Panc1 (cell line): Measurements from ENCODE around the gene NNAT. TPM values are rescaled to one million over a fixed set of nuclear protein-coding genes. Genes with fewer than 3 reads are reported as not detected.

Source experiments
- ATAC-seq: fragments of 200-7000 bp; cut with Tn5 transposase; 2 replicates; pipeline ENCODE4 v1.9.1; 2020; ENCODE audit warnings: mild to moderate bottlenecking, moderate library complexity
- BruUV-seq: library from RNA; stranded (reverse); fragments of 400-500 nt; replicated peaks from 2 replicates; lab custom pipeline; 2021; lab: Mats Ljungman, UMichigan
- CTCF ChIA-PET: fragments of 300-600 bp; sonication (Branson Sonifier 250); formaldehyde crosslinking; loops from one replicate; lab custom pipeline; 2022; ENCODE audit warnings: antibody characterized with exemption; lab: Charles Lee
- POLR2A ChIA-PET: fragments of 300-600 bp; sonication (Branson Sonifier 250); formaldehyde crosslinking; loops from one replicate; lab custom pipeline; 2022; ENCODE audit warnings: antibody characterized with exemption; lab: Charles Lee
- DNase-seq: peaks from one replicate; pipeline ENCODE4 v3.0.0-alpha.2; 2010; ENCODE audit warnings: low read depth, low spot score
- H3K27ac ChIP-seq: 2 replicates; pipeline ENCODE4 v1.5.1; 2011; ENCODE audit warnings: mild to moderate bottlenecking, low read length, inconsistent platforms
- H3K27me3 ChIP-seq: fragments of 200-500 bp; sonication (Bioruptor generic); 2 replicates; pipeline ENCODE4 v1.6.0; 2014; ENCODE audit warnings: low read length, inconsistent platforms; ENCODE audit not compliant: control insufficient read depth, insufficient read depth
- H3K36me3 ChIP-seq: fragments of 200-500 bp; sonication (Bioruptor generic); 2 replicates; pipeline ENCODE4 v1.5.1; 2014; ENCODE audit warnings: inconsistent platforms, mild to moderate bottlenecking, low read length, moderate library complexity; ENCODE audit not compliant: control insufficient read depth, insufficient read depth
- H3K4me1 ChIP-seq: 2 replicates; pipeline ENCODE4 v1.5.1; 2011; ENCODE audit warnings: inconsistent platforms, mild to moderate bottlenecking, low read length, moderate library complexity; ENCODE audit not compliant: control insufficient read depth, insufficient read depth
- H3K4me3 ChIP-seq, 2 experiments: 2 replicates each; pipeline ENCODE4 v1.5.1; 2011 to 2012; ENCODE audit warnings: low read depth in 2 of 2, low read length in 2 of 2, mild to moderate bottlenecking in 2 of 2, inconsistent platforms in 1 of 2, moderate library complexity in 1 of 2
- H3K9me3 ChIP-seq: fragments of 200-500 bp; sonication (Bioruptor generic); 2 replicates; pipeline ENCODE4 v1.5.1; 2014; ENCODE audit warnings: low read depth, mild to moderate bottlenecking, inconsistent platforms, low read length, moderate library complexity; ENCODE audit not compliant: control insufficient read depth, insufficient read depth
- POLR2AphosphoS5 ChIP-seq: IDR thresholded peaks from 2 replicates; pipeline ENCODE4 v1.6.1; 2012; ENCODE audit warnings: mild to moderate bottlenecking, low read depth, low read length, moderate library complexity
- SIN3A ChIP-seq: IDR thresholded peaks from 2 replicates; pipeline ENCODE4 v1.6.1; 2012; ENCODE audit warnings: low read depth, mild to moderate bottlenecking, low read length, moderate library complexity, borderline replicate concordance; ENCODE audit not compliant: insufficient read depth
- TCF7L2 ChIP-seq: IDR thresholded peaks from 2 replicates; pipeline ENCODE4 v1.6.1; 2011; ENCODE audit warnings: mild to moderate bottlenecking, low read depth, low read length, inconsistent platforms
- in situ Hi-C: cut with HindIII; loops from 2 replicates; pipeline ENCODE4 v1.10.0; 2016; ENCODE audit warnings: low sequenced_read_pairs, low pct_unique_long_range_greater_than_20kb
- intact Hi-C: fragments of 100-400 bp; cut with micrococcal nuclease; formaldehyde crosslinking; loops from one replicate; pipeline ENCODE4 v1.10.0; 2022; ENCODE audit not compliant: unreplicated experiment
- total RNA-seq: library from RNA; stranded (reverse); gene quantifications from one replicate; pipeline ENCODE4 v1.2.1, GENCODE V29; 2021; ENCODE audit not compliant: unreplicated experiment
- TF ChIP-seq, protein P1 (sequence below): fragments of 450-650 bp; IDR thresholded peaks from 2 replicates; pipeline ENCODE4 v1.5.1; 2017; ENCODE audit warnings: mild to moderate bottlenecking
- TF ChIP-seq, protein P2 (sequence below), 2 experiments: IDR thresholded peaks; 2 replicates each; pipeline ENCODE4 v1.6.1; 2011 to 2012; ENCODE audit warnings: low read depth in 2 of 2, control low read depth in 1 of 2, low read length in 1 of 2, mild to moderate bottlenecking in 1 of 2, moderate library complexity in 1 of 2; ENCODE audit not compliant: insufficient read depth in 1 of 2

Gene NNAT
- total RNA-seq, 1 experiment from 2014 or later = not detected

- in situ Hi-C loops = no loop called here
- TF ChIP-seq, protein P1, sequence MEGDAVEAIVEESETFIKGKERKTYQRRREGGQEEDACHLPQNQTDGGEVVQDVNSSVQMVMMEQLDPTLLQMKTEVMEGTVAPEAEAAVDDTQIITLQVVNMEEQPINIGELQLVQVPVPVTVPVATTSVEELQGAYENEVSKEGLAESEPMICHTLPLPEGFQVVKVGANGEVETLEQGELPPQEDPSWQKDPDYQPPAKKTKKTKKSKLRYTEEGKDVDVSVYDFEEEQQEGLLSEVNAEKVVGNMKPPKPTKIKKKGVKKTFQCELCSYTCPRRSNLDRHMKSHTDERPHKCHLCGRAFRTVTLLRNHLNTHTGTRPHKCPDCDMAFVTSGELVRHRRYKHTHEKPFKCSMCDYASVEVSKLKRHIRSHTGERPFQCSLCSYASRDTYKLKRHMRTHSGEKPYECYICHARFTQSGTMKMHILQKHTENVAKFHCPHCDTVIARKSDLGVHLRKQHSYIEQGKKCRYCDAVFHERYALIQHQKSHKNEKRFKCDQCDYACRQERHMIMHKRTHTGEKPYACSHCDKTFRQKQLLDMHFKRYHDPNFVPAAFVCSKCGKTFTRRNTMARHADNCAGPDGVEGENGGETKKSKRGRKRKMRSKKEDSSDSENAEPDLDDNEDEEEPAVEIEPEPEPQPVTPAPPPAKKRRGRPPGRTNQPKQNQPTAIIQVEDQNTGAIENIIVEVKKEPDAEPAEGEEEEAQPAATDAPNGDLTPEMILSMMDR = no peak
- no peak for TF ChIP-seq TCF7L2
- TF ChIP-seq POLR2AphosphoS5 = no peak
- Histone ChIP-seq H3K27ac (no peak overlapping the region), H3K9me3 (no peaks in the 10 kb centered on the region), H3K4me3 (no peak overlapping the region), H3K27me3 (no peaks in the 10 kb centered on the region), H3K36me3 (peaks cover 2% of the 10 kb centered on the region; the same call in 1 of the 2 replicates), H3K4me1 (peaks cover 7% of the 10 kb centered on the region)
- no peak for ATAC-seq
- intact Hi-C loops = no loop called here
- DNase-seq = no peak
- ChIA-PET CTCF (no interaction called here), POLR2A (no interaction called here)
- no TSS peak for BruUV-seq
These were observed 2.0 kb downstream of the NNAT start for GRCh38 chr20:37523012-37523391.

DNA sequence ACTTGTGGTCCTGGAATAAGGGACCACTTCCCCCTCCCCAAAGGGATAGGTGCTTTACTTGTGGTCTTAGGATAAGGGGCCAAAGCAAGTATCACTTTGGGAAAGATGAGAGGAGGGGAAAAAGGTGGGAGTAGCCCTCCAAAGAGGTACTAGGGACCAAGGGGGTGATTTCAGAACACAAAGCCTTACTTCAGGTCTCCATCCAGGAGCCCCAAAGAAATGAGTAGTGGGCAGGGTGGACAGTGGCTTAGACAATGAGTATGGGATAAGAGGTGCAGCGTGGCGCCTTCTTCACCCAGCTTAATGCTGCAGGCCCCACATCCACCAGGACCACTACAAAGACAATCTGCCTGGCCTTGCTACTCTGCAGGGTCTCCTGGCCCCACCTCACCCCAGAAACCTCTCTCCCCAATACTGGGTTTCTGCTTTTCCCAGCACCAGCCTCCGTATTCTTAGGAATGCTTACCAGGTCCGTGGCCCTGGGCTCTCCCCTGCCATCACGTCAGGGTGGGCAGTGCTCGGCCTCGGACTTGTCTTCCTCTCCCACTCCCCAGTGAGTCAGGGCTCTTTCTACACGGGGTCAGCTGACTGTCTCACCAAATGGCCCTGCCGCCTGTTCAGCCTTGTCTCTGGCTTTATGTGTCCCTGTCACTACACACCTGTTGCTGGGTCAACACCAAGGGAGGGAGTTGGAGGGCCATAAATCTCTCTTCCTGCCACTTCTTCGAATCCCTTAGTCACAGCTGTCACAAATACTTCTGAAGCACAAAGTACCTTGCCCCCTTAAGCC, 3.1 kb downstream of the NNAT start:
- in situ Hi-C loops = no loop called here
- Histone ChIP-seq H3K9me3 (no peaks in the 10 kb centered on the region), H3K36me3 (peaks cover 5% of the 10 kb centered on the region; the same call in 1 of the 2 replicates), H3K27ac (no peak overlapping the region), H3K4me1 (peaks cover 12% of the 10 kb centered on the region), H3K27me3 (no peaks in the 10 kb centered on the region), H3K4me3 (no peak overlapping the region)
- DNase-seq = no peak
- POLR2A ChIA-PET = no interaction called here
- intact Hi-C loops = no loop called here
- CTCF ChIA-PET = no interaction called here
- no TSS peak for BruUV-seq
- no peak for ATAC-seq
- TF ChIP-seq POLR2AphosphoS5 (no peak), SIN3A (no peak), TCF7L2 (no peak)
- TF ChIP-seq, protein P1 = no peak
- TF ChIP-seq, protein P2, sequence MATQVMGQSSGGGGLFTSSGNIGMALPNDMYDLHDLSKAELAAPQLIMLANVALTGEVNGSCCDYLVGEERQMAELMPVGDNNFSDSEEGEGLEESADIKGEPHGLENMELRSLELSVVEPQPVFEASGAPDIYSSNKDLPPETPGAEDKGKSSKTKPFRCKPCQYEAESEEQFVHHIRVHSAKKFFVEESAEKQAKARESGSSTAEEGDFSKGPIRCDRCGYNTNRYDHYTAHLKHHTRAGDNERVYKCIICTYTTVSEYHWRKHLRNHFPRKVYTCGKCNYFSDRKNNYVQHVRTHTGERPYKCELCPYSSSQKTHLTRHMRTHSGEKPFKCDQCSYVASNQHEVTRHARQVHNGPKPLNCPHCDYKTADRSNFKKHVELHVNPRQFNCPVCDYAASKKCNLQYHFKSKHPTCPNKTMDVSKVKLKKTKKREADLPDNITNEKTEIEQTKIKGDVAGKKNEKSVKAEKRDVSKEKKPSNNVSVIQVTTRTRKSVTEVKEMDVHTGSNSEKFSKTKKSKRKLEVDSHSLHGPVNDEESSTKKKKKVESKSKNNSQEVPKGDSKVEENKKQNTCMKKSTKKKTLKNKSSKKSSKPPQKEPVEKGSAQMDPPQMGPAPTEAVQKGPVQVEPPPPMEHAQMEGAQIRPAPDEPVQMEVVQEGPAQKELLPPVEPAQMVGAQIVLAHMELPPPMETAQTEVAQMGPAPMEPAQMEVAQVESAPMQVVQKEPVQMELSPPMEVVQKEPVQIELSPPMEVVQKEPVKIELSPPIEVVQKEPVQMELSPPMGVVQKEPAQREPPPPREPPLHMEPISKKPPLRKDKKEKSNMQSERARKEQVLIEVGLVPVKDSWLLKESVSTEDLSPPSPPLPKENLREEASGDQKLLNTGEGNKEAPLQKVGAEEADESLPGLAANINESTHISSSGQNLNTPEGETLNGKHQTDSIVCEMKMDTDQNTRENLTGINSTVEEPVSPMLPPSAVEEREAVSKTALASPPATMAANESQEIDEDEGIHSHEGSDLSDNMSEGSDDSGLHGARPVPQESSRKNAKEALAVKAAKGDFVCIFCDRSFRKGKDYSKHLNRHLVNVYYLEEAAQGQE (IDR thresholded peaks at IDR 0.05; ENCODE audit: insufficient read depth in 1 of 2, low read depth in 2 of 2, low read length in 1 of 2) = no peak
